Stomach (tissue), 9 donors: ENCODE data around the gene SNX21. TPM values are rescaled to one million over a fixed set of nuclear protein-coding genes. Genes with fewer than 3 reads are reported as not detected.

Source experiments
- DNase-seq, 2 donors: peaks; one replicate each; pipeline versions ENCODE4 v3.0.0 to v3.0.0-alpha.2; 2013 to 2019
- H3K27ac ChIP-seq, 5 donors: fragments of 200-600 bp in 4 of 5; sonication (generic) in 4 of 5; one replicate each; pipeline ENCODE4 v1.5.1; 2013 to 2019; ENCODE audit warnings: mild to moderate bottlenecking in 1 of 5, moderate library complexity in 1 of 5
- H3K27me3 ChIP-seq, 3 donors: fragments of 200-600 bp; sonication (generic); one replicate each; pipeline ENCODE4 v1.5.1; 2017 to 2019; ENCODE audit warnings: mixed run types in 1 of 3
- H3K36me3 ChIP-seq, 4 donors: fragments of 200-600 bp; sonication (generic); 1 replicate in 3 of 4; 2 replicates in 1 of 4; pipeline ENCODE4 v1.5.1; 2016 to 2019
- H3K4me1 ChIP-seq, 4 donors: fragments of 200-600 bp; sonication (generic); one replicate each; pipeline ENCODE4 v1.5.1; 2016 to 2019
- H3K4me3 ChIP-seq, 4 donors: fragments of 200-600 bp; sonication (generic) in 3 of 4; one replicate each; pipeline ENCODE4 v1.5.1; 2016 to 2019; ENCODE audit warnings: mild to moderate bottlenecking in 1 of 4
- H3K9me3 ChIP-seq, 4 donors: fragments of 200-600 bp; sonication (generic); one replicate each; pipeline ENCODE4 v1.5.1; 2016 to 2019
- CTCF ChIP-seq, 7 experiments: fragments of 450-650 bp in 4 of 7; fragments of 200-600 bp in 3 of 7; sonication (generic) in 3 of 7; IDR thresholded peaks; one replicate each; pipeline ENCODE4 v1.5.1; 2016 to 2019; ENCODE audit warnings: antibody characterized with exemption in 7 of 7, control low read depth in 2 of 7, mild to moderate bottlenecking in 1 of 7
- EP300 ChIP-seq: sonication (generic); formaldehyde crosslinking; IDR thresholded peaks from one replicate; pipeline ENCODE4 v1.6.1; 2017; ENCODE audit warnings: antibody characterized with exemption
- POLR2A ChIP-seq, 4 donors: fragments of 450-650 bp; IDR thresholded peaks; one replicate each; pipeline ENCODE4 v1.6.1; 2016; ENCODE audit warnings: antibody characterized with exemption in 4 of 4, control low read depth in 2 of 4, mild to moderate bottlenecking in 1 of 4, moderate library complexity in 1 of 4
- POLR2AphosphoS5 ChIP-seq, 3 donors: sonication (generic); formaldehyde crosslinking; IDR thresholded peaks; one replicate each; pipeline ENCODE4 v1.6.1; 2016; ENCODE audit warnings: antibody characterized with exemption in 3 of 3
- WGBS, 5 donors: extraction: QIAGEN DNeasy Blood & Tissue Kit in 3 of 5; methylation state at CpG; one replicate each; pipeline versions ENCODE4 v1.1.5 to v1.1.7; 2013 to 2018; 5-methylcytosine and 5-hydroxymethylcytosine counted together
- intact Hi-C: fragments of 100-400 bp; cut with DNase I; formaldehyde crosslinking; loops from one replicate; pipeline ENCODE4 v1.15.1; 2023; ENCODE audit warnings: low total_unique reads
- polyA plus RNA-seq, 3 donors: library from polyadenylated mRNA; stranded (reverse); fragments of 200-250 nt; gene quantifications; one replicate each; pipeline ENCODE4 v1.2.3, GENCODE V29; 2013
- total RNA-seq, 5 donors: library from RNA; depleted of rRNA; stranded (reverse); fragments of >200 nt; gene quantifications; one replicate each; pipeline versions ENCODE4 v1.1.0 to v1.2.3, GENCODE V29; 2014 to 2016
- donor health status: healthy with polysubstance abuse.
- donor health status: Bipolar disorder and iron deficiency.
- donor health status: healthy.

SNX21 gene
- total and polyA plus RNA-seq, 8 donors, result 15.2 to 120 (median 24.4) TPM

- DNase-seq, result peak; percentile 83 to 94
- peak overlapping the region; percentile 83 to 88 (median 87) for H3K27ac ChIP-seq
- H3K27me3 ChIP-seq, result no peaks in the 10 kb centered on the region
- TF ChIP-seq CTCF (IDR thresholded peaks at IDR 0.05), result peak in 5 of 7 experiments; percentile 37 to 65 (median 55)
- peak in 2 of 3 donors; percentile 65 to 70 for TF ChIP-seq POLR2AphosphoS5 (IDR thresholded peaks at IDR 0.05)
- TF ChIP-seq POLR2A (IDR thresholded peaks at IDR 0.05), result no peak
- H3K4me1 ChIP-seq, result peaks cover 15 to 50% (median 44%) of the 10 kb centered on the region in 4 donors
- intact Hi-C loops, result no loop called here
- peak overlapping the region; percentile 65 to 92 (median 74) for H3K4me3 ChIP-seq
- peaks cover 31 to 66% (median 55%) of the 10 kb centered on the region in 4 donors for H3K36me3 ChIP-seq
- WGBS, 5 donors, result 1 to 5% (median 2%) methylated on average over 31 to 79 of the region's 79 CpGs
- no peaks in the 10 kb centered on the region for H3K9me3 ChIP-seq
Observed at GRCh38 chr20:45890077-45890984, 56.7 kb downstream of the SNX21 start.

- Histone ChIP-seq H3K27ac (peak within 1 kb of the TSS; percentile 83 to 88 (median 87)), H3K4me1 (peaks cover 15 to 50% (median 42%) of the 10 kb centered on the region in 4 donors), H3K27me3 (no peaks in the 10 kb centered on the region), H3K36me3 (peaks cover 39 to 66% (median 57%) of the 10 kb centered on the region in 4 donors), H3K9me3 (no peaks in the 10 kb centered on the region), H3K4me3 (peak within 1 kb of the TSS; percentile 65 to 92 (median 74))
- intact Hi-C loops, result no loop called here
- no peak for TF ChIP-seq POLR2A (IDR thresholded peaks at IDR 0.05)
- TF ChIP-seq CTCF (IDR thresholded peaks at IDR 0.05), result peak in 1 of 7 experiments; percentile 22
- peak; percentile 78 to 97 (median 84) for TF ChIP-seq POLR2AphosphoS5 (IDR thresholded peaks at IDR 0.05)
- TF ChIP-seq EP300, result no peak
- 0 to 1% (median 1%) methylated on average over 47 to 78 of the region's 78 CpGs for WGBS, 5 donors
- DNase-seq, result peak; percentile 97
Observed at GRCh38 chr20:45890985-45891983, 57.7 kb downstream of the SNX21 start, which contains the start of the genes CTSA and NEURL2. TSS of gene CTSA (plus strand) at chr20:45891335. CDS start at chr20:45891569, 234 bp downstream. TSS of gene NEURL2 (minus strand) at chr20:45891208. CDS start at chr20:45890991, 217 bp downstream.

- Histone ChIP-seq H3K4me3 (peak overlapping the region; percentile 65 to 92 (median 74)), H3K4me1 (peaks cover 15 to 50% (median 42%) of the 10 kb centered on the region in 4 donors), H3K9me3 (no peaks in the 10 kb centered on the region), H3K27ac (peak overlapping the region in 4 of 5 donors; percentile 83 to 88 (median 87)), H3K36me3 (peaks cover 41 to 66% (median 57%) of the 10 kb centered on the region in 4 donors), H3K27me3 (no peaks in the 10 kb centered on the region)
- intact Hi-C loops, result no loop called here
- DNase-seq, result peak; percentile 28 to 41
- no peak for TF ChIP-seq POLR2AphosphoS5 (IDR thresholded peaks at IDR 0.05)
- TF ChIP-seq EP300, result no peak
- no peak for TF ChIP-seq CTCF (IDR thresholded peaks at IDR 0.05)
- no peak for TF ChIP-seq POLR2A (IDR thresholded peaks at IDR 0.05)
- WGBS, 5 donors, result 73 to 85% (median 78%) methylated on average over 9 of the region's 9 CpGs
Observed at GRCh38 chr20:45892049-45892825, 58.6 kb downstream of the SNX21 start.

Other genes starting within 250 kb of the SNX21 start
- not detected for gene WFDC10A, start 204.1 kb upstream of the SNX21 start, total RNA-seq
- not detected for gene WFDC10A, start 204.1 kb upstream of the SNX21 start, polyA plus RNA-seq
- not detected for gene WFDC9, start 202.5 kb upstream of the SNX21 start, total RNA-seq
- not detected for gene WFDC9, start 202.5 kb upstream of the SNX21 start, polyA plus RNA-seq
- not detected for gene WFDC11, start 163.6 kb upstream of the SNX21 start, total RNA-seq
- not detected for gene WFDC11, start 163.6 kb upstream of the SNX21 start, polyA plus RNA-seq
- not detected for gene WFDC13, start 131.8 kb upstream of the SNX21 start, total RNA-seq
- gene WFDC13, start 131.8 kb upstream of the SNX21 start, polyA plus RNA-seq, result not detected
- gene WFDC10B, start 128.8 kb upstream of the SNX21 start, total RNA-seq, result 1 to 10 TPM in 1 of 5 donors, not detected in 4; 4.3 TPM
- gene WFDC10B, start 128.8 kb upstream of the SNX21 start, polyA plus RNA-seq, result 1 to 10 TPM in 1 of 3 donors, not detected in 2; 1.6 TPM
- gene SPINT4, start 111.5 kb upstream of the SNX21 start, total RNA-seq, result not detected
- gene SPINT4, start 111.5 kb upstream of the SNX21 start, polyA plus RNA-seq, result not detected
- gene WFDC3, start 41.9 kb upstream of the SNX21 start, total RNA-seq, result 1 to 10 TPM in 1 of 5 donors, not detected in 4; 2.8 TPM
- 10 to 100 TPM in 1 of 3 donors, 1 to 10 TPM in 2; 1.7 to 18.8 (median 9.2) TPM for gene WFDC3, start 41.9 kb upstream of the SNX21 start, polyA plus RNA-seq
- gene DNTTIP1, start 41.8 kb upstream of the SNX21 start, total RNA-seq, result 10 to 100 TPM in 4 of 5 donors, 1 to 10 TPM in 1; 9.6 to 76.8 (median 34.1) TPM
- gene DNTTIP1, start 41.8 kb upstream of the SNX21 start, polyA plus RNA-seq, result 10 to 100 TPM; 27.2 to 56.8 (median 43.0) TPM
- 10 to 100 TPM in 4 of 5 donors, not detected in 1; 10.5 to 37.5 (median 13.4) TPM for gene UBE2C, start 21.2 kb upstream of the SNX21 start, total RNA-seq
- gene UBE2C, start 21.2 kb upstream of the SNX21 start, polyA plus RNA-seq, result 10 to 100 TPM; 13.1 to 72.2 (median 39.0) TPM
- gene TNNC2, start 6.5 kb upstream of the SNX21 start, total RNA-seq, result 1 to 10 TPM in 1 of 5 donors, not detected in 4; 4.9 TPM
- gene TNNC2, start 6.5 kb upstream of the SNX21 start, polyA plus RNA-seq, result 10 to 100 TPM in 1 of 3 donors, 1 to 10 TPM in 1, not detected in 1; 3.0 to 12.4 TPM
- 100 to 1,000 TPM in 3 of 5 donors, 10 to 100 TPM in 2; 26.6 to 216 (median 131) TPM for gene ACOT8, start 23.6 kb downstream of the SNX21 start, total RNA-seq
- gene ACOT8, start 23.6 kb downstream of the SNX21 start, polyA plus RNA-seq, result 10 to 100 TPM; 36.8 to 63.7 (median 58.3) TPM
- gene ZSWIM3, start 23.8 kb downstream of the SNX21 start, total RNA-seq, result 1 to 10 TPM in 2 of 5 donors, under 1 TPM in 2, not detected in 1; 0.87 to 2.3 (median 1.6) TPM
- gene ZSWIM3, start 23.8 kb downstream of the SNX21 start, polyA plus RNA-seq, result 1 to 10 TPM; 1.4 to 2.1 (median 1.8) TPM
- 10 to 100 TPM in 2 of 5 donors, 1 to 10 TPM in 3; 2.3 to 13.4 (median 3.8) TPM for gene ZSWIM1, start 47.4 kb downstream of the SNX21 start, total RNA-seq
- gene ZSWIM1, start 47.4 kb downstream of the SNX21 start, polyA plus RNA-seq, result 1 to 10 TPM; 1.7 to 3.4 (median 3.4) TPM
- gene SPATA25, start 53.8 kb downstream of the SNX21 start, total RNA-seq, result 10 to 100 TPM in 2 of 5 donors, 1 to 10 TPM in 1, not detected in 2; 4.2 to 15.5 (median 13.9) TPM
- under 1 TPM in 2 of 3 donors, not detected in 1; 0.50 to 0.85 TPM for gene SPATA25, start 53.8 kb downstream of the SNX21 start, polyA plus RNA-seq
- gene NEURL2, start 57.4 kb downstream of the SNX21 start, total RNA-seq, result 10 to 100 TPM in 2 of 5 donors, 1 to 10 TPM in 2, not detected in 1; 3.9 to 29.9 (median 9.6) TPM
- gene NEURL2, start 57.4 kb downstream of the SNX21 start, polyA plus RNA-seq, result 1 to 10 TPM; 3.3 to 3.8 (median 3.7) TPM
- 100 to 1,000 TPM in 3 of 5 donors, 10 to 100 TPM in 2; 29.9 to 292 (median 132) TPM for gene CTSA, start 57.5 kb downstream of the SNX21 start, total RNA-seq
- gene CTSA, start 57.5 kb downstream of the SNX21 start, polyA plus RNA-seq, result 10 to 100 TPM; 30.1 to 66.9 (median 48.4) TPM
- gene PLTP, start 78.4 kb downstream of the SNX21 start, total RNA-seq, result 100 to 1,000 TPM in 2 of 5 donors, 10 to 100 TPM in 3; 22.0 to 313 (median 70.1) TPM
- 10 to 100 TPM; 51.5 to 58.6 (median 53.2) TPM for gene PLTP, start 78.4 kb downstream of the SNX21 start, polyA plus RNA-seq
- 10 to 100 TPM; 22.2 to 41.4 (median 32.5) TPM for gene PCIF1, start 100.9 kb downstream of the SNX21 start, total RNA-seq
- 10 to 100 TPM; 21.0 to 25.1 (median 21.1) TPM for gene PCIF1, start 100.9 kb downstream of the SNX21 start, polyA plus RNA-seq
- gene ZNF335, start 138.4 kb downstream of the SNX21 start, total RNA-seq, result 10 to 100 TPM in 4 of 5 donors, 1 to 10 TPM in 1; 8.3 to 72.3 (median 38.5) TPM
- gene ZNF335, start 138.4 kb downstream of the SNX21 start, polyA plus RNA-seq, result 10 to 100 TPM in 1 of 3 donors, 1 to 10 TPM in 2; 7.2 to 12.0 (median 9.3) TPM
- gene MMP9, start 175.1 kb downstream of the SNX21 start, total RNA-seq, result 1 to 10 TPM in 2 of 5 donors, not detected in 3; 1.3 to 5.1 TPM
- 1 to 10 TPM in 2 of 3 donors, under 1 TPM in 1; 0.31 to 1.9 (median 1.2) TPM for gene MMP9, start 175.1 kb downstream of the SNX21 start, polyA plus RNA-seq
- gene SLC12A5, start 195.4 kb downstream of the SNX21 start, total RNA-seq, result 1 to 10 TPM in 1 of 5 donors, not detected in 4; 1.3 TPM
- 1 to 10 TPM in 2 of 3 donors, under 1 TPM in 1; 0.93 to 6.2 (median 5.5) TPM for gene SLC12A5, start 195.4 kb downstream of the SNX21 start, polyA plus RNA-seq